Loucy (cell line): ENCODE data around the gene PDGFRB.

Experiments
- H2AFZ ChIP-seq: fragments of 200-600 bp; sonication (generic); 2 replicates; pipeline ENCODE4 v1.6.0; 2016; ENCODE audit warnings: antibody characterized with exemption, mild to moderate bottlenecking, low read length, moderate library complexity
- H3F3A ChIP-seq: fragments of 200-600 bp; 2 replicates; pipeline ENCODE4 v1.6.0; 2016; ENCODE audit warnings: antibody characterized with exemption, low read depth, mild to moderate bottlenecking
- H3K27me3 ChIP-seq: fragments of 200-600 bp; sonication (generic); 2 replicates; pipeline ENCODE4 v1.6.1; 2014; ENCODE audit warnings: low read length, mild to moderate bottlenecking; ENCODE audit not compliant: insufficient read depth, poor library complexity, severe bottlenecking
- H3K36me3 ChIP-seq: fragments of 200-600 bp; sonication (generic); 2 replicates; pipeline ENCODE4 v1.6.1; 2016; ENCODE audit warnings: low read length; ENCODE audit not compliant: insufficient read depth
- H3K4me1 ChIP-seq: fragments of 200-600 bp; sonication (generic); 2 replicates; pipeline ENCODE4 v1.5.1; 2014; ENCODE audit warnings: low read length, mild to moderate bottlenecking; ENCODE audit not compliant: insufficient read depth, poor library complexity, severe bottlenecking
- H3K4me2 ChIP-seq: fragments of 200-600 bp; sonication (generic); 2 replicates; pipeline ENCODE4 v1.6.0; 2014; ENCODE audit warnings: antibody characterized with exemption, low read length, low read depth, mild to moderate bottlenecking; ENCODE audit not compliant: poor library complexity, severe bottlenecking
- H3K4me3 ChIP-seq: fragments of 200-600 bp; sonication (generic); 2 replicates; pipeline ENCODE4 v1.5.1; 2014; ENCODE audit warnings: low read length, mild to moderate bottlenecking, mixed read lengths; ENCODE audit not compliant: poor library complexity, severe bottlenecking
- H3K79me2 ChIP-seq: fragments of 200-600 bp; sonication (generic); 2 replicates; pipeline ENCODE4 v1.6.1; 2014; ENCODE audit warnings: low read length; ENCODE audit not compliant: insufficient read depth
- H3K9ac ChIP-seq: fragments of 200-600 bp; sonication (generic); 2 replicates; pipeline ENCODE4 v1.6.0; 2014; ENCODE audit warnings: mild to moderate bottlenecking, low read depth, low read length, moderate library complexity; ENCODE audit not compliant: poor library complexity, severe bottlenecking
- H3K9me2 ChIP-seq: fragments of 200-600 bp; sonication (generic); replicated peaks from 2 replicates; pipeline ENCODE4 v1.6.1; 2016; ENCODE audit warnings: low read depth, low read length, mixed read lengths
- H3K9me3 ChIP-seq: fragments of 200-600 bp; sonication (generic); 2 replicates; pipeline ENCODE4 v1.6.1; 2014; ENCODE audit warnings: mild to moderate bottlenecking, antibody characterized with exemption, low read length, low read depth; ENCODE audit not compliant: insufficient read depth
- H4K20me1 ChIP-seq: fragments of 200-600 bp; sonication (generic); 2 replicates; pipeline ENCODE4 v1.6.0; 2014; ENCODE audit warnings: antibody characterized with exemption, low read length, mild to moderate bottlenecking; ENCODE audit not compliant: insufficient read depth, poor library complexity, severe bottlenecking
- EZH2phosphoT487 ChIP-seq: fragments of 200-600 bp; IDR thresholded peaks from 2 replicates; pipeline ENCODE4 v1.6.1; 2018; ENCODE audit warnings: antibody characterized with exemption, mild to moderate bottlenecking, moderate library complexity, borderline replicate concordance
- TF ChIP-seq, protein P1 (sequence below): fragments of 200-600 bp; sonication (generic); conservative IDR thresholded peaks from 2 replicates; pipeline ENCODE4 v1.5.1; 2014; ENCODE audit warnings: mild to moderate bottlenecking, antibody characterized with exemption, low read length

The PDGFRB gene

DNA sequence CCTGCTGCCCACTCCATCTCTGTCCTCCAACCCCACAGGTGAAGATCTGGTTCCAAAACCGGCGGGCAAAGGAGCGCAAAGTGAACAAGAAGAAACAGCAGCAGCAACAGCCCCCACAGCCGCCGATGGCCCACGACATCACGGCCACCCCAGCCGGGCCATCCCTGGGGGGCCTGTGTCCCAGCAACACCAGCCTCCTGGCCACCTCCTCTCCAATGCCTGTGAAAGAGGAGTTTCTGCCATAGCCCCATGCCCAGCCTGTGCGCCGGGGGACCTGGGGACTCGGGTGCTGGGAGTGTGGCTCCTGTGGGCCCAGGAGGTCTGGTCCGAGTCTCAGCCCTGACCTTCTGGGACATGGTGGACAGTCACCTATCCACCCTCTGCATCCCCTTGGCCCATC, 27.8 kb upstream of the PDGFRB start:
- H3K9me3 ChIP-seq = no peaks in the 10 kb centered on the region
- TF ChIP-seq, protein P1, sequence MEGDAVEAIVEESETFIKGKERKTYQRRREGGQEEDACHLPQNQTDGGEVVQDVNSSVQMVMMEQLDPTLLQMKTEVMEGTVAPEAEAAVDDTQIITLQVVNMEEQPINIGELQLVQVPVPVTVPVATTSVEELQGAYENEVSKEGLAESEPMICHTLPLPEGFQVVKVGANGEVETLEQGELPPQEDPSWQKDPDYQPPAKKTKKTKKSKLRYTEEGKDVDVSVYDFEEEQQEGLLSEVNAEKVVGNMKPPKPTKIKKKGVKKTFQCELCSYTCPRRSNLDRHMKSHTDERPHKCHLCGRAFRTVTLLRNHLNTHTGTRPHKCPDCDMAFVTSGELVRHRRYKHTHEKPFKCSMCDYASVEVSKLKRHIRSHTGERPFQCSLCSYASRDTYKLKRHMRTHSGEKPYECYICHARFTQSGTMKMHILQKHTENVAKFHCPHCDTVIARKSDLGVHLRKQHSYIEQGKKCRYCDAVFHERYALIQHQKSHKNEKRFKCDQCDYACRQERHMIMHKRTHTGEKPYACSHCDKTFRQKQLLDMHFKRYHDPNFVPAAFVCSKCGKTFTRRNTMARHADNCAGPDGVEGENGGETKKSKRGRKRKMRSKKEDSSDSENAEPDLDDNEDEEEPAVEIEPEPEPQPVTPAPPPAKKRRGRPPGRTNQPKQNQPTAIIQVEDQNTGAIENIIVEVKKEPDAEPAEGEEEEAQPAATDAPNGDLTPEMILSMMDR = no peak
- no peak for TF ChIP-seq EZH2phosphoT487
- no peaks in the 10 kb centered on the region for H3K79me2 ChIP-seq
- H3F3A ChIP-seq = no peaks in the 10 kb centered on the region
- no peaks in the 10 kb centered on the region for H3K9me2 ChIP-seq
- no peaks in the 10 kb centered on the region for H3K36me3 ChIP-seq
- H3K9ac ChIP-seq = no peak overlapping the region
- H3K27me3 ChIP-seq = no peaks in the 10 kb centered on the region
- H3K4me3 ChIP-seq = no peak overlapping the region
- H3K4me2 ChIP-seq = no peak overlapping the region
- no peaks in the 10 kb centered on the region for H3K4me1 ChIP-seq
- no peak overlapping the region for H2AFZ ChIP-seq
- no peaks in the 10 kb centered on the region for H4K20me1 ChIP-seq

GRCh38 chr5:150182774-150183173, 27.1 kb upstream of the PDGFRB start:
- H3K36me3 ChIP-seq = no peaks in the 10 kb centered on the region
- no peak for TF ChIP-seq EZH2phosphoT487
- TF ChIP-seq, protein P1 = no peak
- H4K20me1 ChIP-seq = no peaks in the 10 kb centered on the region
- H3K9me2 ChIP-seq = no peaks in the 10 kb centered on the region
- H3K4me2 ChIP-seq = no peak overlapping the region
- no peaks in the 10 kb centered on the region for H3K27me3 ChIP-seq
- H3K79me2 ChIP-seq = no peaks in the 10 kb centered on the region
- H3K4me3 ChIP-seq = no peak overlapping the region
- H3K9me3 ChIP-seq = no peaks in the 10 kb centered on the region
- no peaks in the 10 kb centered on the region for H3F3A ChIP-seq
- no peak overlapping the region for H3K9ac ChIP-seq
- H2AFZ ChIP-seq = no peak overlapping the region
- no peaks in the 10 kb centered on the region for H3K4me1 ChIP-seq

GRCh38 chr5:150181766-150182545, 26.3 kb upstream of the PDGFRB start:
- Histone ChIP-seq H3K27me3 (no peaks in the 10 kb centered on the region), H3K9me3 (no peaks in the 10 kb centered on the region)
- TF ChIP-seq, protein P1 = no peak
- no peak for TF ChIP-seq EZH2phosphoT487

More at GRCh38 chr5:150181766-150182545, 26.3 kb upstream of the PDGFRB start:
- H3F3A ChIP-seq = no peaks in the 10 kb centered on the region
- H3K9me2 ChIP-seq = no peaks in the 10 kb centered on the region
- H2AFZ ChIP-seq = no peak overlapping the region
- H3K4me1 ChIP-seq = no peaks in the 10 kb centered on the region
- no peak overlapping the region for H3K4me2 ChIP-seq
- no peaks in the 10 kb centered on the region for H3K79me2 ChIP-seq
- H3K4me3 ChIP-seq = no peak overlapping the region
- H3K9ac ChIP-seq = no peak overlapping the region
- no peaks in the 10 kb centered on the region for H3K36me3 ChIP-seq
- H4K20me1 ChIP-seq = no peaks in the 10 kb centered on the region
